Measurements from ENCODE around the gene DPH2. TPM values are rescaled to one million over a fixed set of nuclear protein-coding genes. Genes with fewer than 3 reads are reported as not detected.

DPH2 gene
- polyA plus RNA-seq, 1 donor from 2014 or later = 26.0 TPM

- H3K79me2 ChIP-seq (replicated peaks; ENCODE audit: insufficient read depth, low read length) = no peaks in the 10 kb centered on the region
- no peak overlapping the region for H2AFZ ChIP-seq (ENCODE audit: low read depth, low read length)
- peaks cover 26% of the 10 kb centered on the region for H3K27me3 ChIP-seq (ENCODE audit: insufficient read depth, low read depth, low read length)
- no peaks in the 10 kb centered on the region for H3K9me2 ChIP-seq (ENCODE audit: insufficient read depth, low read length)
- H3K4me3 ChIP-seq (ENCODE audit: low read length) = no peak overlapping the region
- H3K27ac ChIP-seq (ENCODE audit: low read length) = no peak overlapping the region
- H4K20me1 ChIP-seq (ENCODE audit: insufficient read depth) = no peaks in the 10 kb centered on the region
- H3K36me3 ChIP-seq (ENCODE audit: insufficient read depth, low read length) = no peaks in the 10 kb centered on the region
- no peak for TF ChIP-seq SMC3 (conservative IDR thresholded peaks at IDR 0.05; ENCODE audit: poor library complexity)
- TF ChIP-seq RAD21 (conservative IDR thresholded peaks at IDR 0.05) = no peak
- no peaks in the 10 kb centered on the region for H3K9me3 ChIP-seq (ENCODE audit: low read length)
- no peak overlapping the region for H3K4me2 ChIP-seq (ENCODE audit: low read length)
- H3F3A ChIP-seq (ENCODE audit: insufficient read depth, low read length, poor library complexity, severe bottlenecking) = no peaks in the 10 kb centered on the region
- no peak overlapping the region for H3K9ac ChIP-seq (ENCODE audit: low read length)
Observed at GRCh38 chr1:43930949-43931275, 38.9 kb upstream of the DPH2 start.

- TF ChIP-seq TAF1 (IDR thresholded peaks at IDR 0.05; ENCODE audit: low read depth) (no peak), CTCF (IDR thresholded peaks at IDR 0.05; ENCODE audit: poor library complexity, severe bottlenecking) (no peak), REST (IDR thresholded peaks at IDR 0.05; ENCODE audit: borderline replicate concordance) (no peak)
- H3K27ac ChIP-seq (ENCODE audit: low read length) = no peak overlapping the region
- H3K9me3 ChIP-seq (ENCODE audit: low read length) = no peaks in the 10 kb centered on the region
- H3F3A ChIP-seq (ENCODE audit: insufficient read depth, low read length, poor library complexity, severe bottlenecking) = no peaks in the 10 kb centered on the region
- no peak overlapping the region for H2AFZ ChIP-seq (ENCODE audit: low read depth, low read length)
- H3K4me3 ChIP-seq (ENCODE audit: low read length) = no peak overlapping the region
- no peaks in the 10 kb centered on the region for H3K36me3 ChIP-seq (ENCODE audit: insufficient read depth, low read length)
- H4K20me1 ChIP-seq (ENCODE audit: insufficient read depth) = no peaks in the 10 kb centered on the region
- no peak overlapping the region for H3K9ac ChIP-seq (ENCODE audit: low read length)
- H3K79me2 ChIP-seq (replicated peaks; ENCODE audit: insufficient read depth, low read length) = no peaks in the 10 kb centered on the region
- no peak overlapping the region for H3K4me2 ChIP-seq (ENCODE audit: low read length)
- H3K27me3 ChIP-seq (ENCODE audit: insufficient read depth, low read depth, low read length) = peaks cover 33% of the 10 kb centered on the region
- H3K9me2 ChIP-seq (ENCODE audit: insufficient read depth, low read length) = no peaks in the 10 kb centered on the region
Observed at GRCh38 chr1:43931711-43932660, 37.8 kb upstream of the DPH2 start.

DNA sequence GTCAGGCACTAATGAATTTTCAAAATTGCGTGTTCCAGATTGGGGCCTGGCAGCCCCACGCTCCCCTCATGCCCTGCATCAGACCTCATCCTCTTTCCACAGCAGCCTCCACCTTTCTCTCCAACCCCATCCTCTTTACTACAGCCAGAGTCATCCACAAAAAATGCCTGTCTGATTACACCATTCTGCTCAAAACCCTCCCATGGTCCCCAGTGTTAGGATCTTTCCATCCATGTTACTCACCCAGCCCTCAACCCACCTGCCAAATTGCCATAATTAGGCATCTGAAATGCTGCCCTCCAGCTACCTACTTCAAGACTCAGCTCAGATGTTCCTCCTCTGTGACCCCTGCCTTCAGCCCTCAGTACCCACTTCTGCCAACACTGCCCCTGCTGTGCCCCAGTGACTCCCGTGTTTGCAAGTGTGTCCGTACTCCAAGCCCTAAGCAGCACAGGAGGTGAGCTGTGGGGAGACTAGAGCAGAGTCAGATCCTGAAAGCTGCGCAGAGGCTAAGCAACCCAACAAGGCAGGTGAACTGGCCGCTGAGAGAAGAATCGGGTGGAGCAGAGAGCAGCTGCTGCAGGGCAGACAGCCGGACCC, 36.9 kb upstream of the DPH2 start:
- no peak overlapping the region for H3K9ac ChIP-seq (ENCODE audit: low read length)
- no peak overlapping the region for H3K27ac ChIP-seq (ENCODE audit: low read length)
- peaks cover 34% of the 10 kb centered on the region for H3K27me3 ChIP-seq (ENCODE audit: insufficient read depth, low read depth, low read length)
- TF ChIP-seq EZH2 (IDR thresholded peaks at IDR 0.05; ENCODE audit: borderline replicate concordance, insufficient read depth, low read length, poor library complexity, severe bottlenecking) = no peak
- no peak for TF ChIP-seq POLR2AphosphoS5 (IDR thresholded peaks at IDR 0.05)
- TF ChIP-seq REST (IDR thresholded peaks at IDR 0.05; ENCODE audit: borderline replicate concordance) = no peak
- no peak for TF ChIP-seq TAF1 (IDR thresholded peaks at IDR 0.05; ENCODE audit: low read depth)
- TF ChIP-seq SMC3 (conservative IDR thresholded peaks at IDR 0.05; ENCODE audit: poor library complexity) = no peak
- no peak for TF ChIP-seq EP300 (conservative IDR thresholded peaks at IDR 0.05; ENCODE audit: poor library complexity, severe bottlenecking)
- TF ChIP-seq MXI1 (conservative IDR thresholded peaks at IDR 0.05; ENCODE audit: poor library complexity, severe bottlenecking) = no peak
- TF ChIP-seq CTCF (IDR thresholded peaks at IDR 0.05; ENCODE audit: poor library complexity, severe bottlenecking) = no peak
- TF ChIP-seq RAD21 (conservative IDR thresholded peaks at IDR 0.05) = no peak
- no peak overlapping the region for H3K4me3 ChIP-seq (ENCODE audit: low read length)
- no peaks in the 10 kb centered on the region for H4K20me1 ChIP-seq (ENCODE audit: insufficient read depth)
- no peaks in the 10 kb centered on the region for H3K9me3 ChIP-seq (ENCODE audit: low read length)
- H3K36me3 ChIP-seq (ENCODE audit: insufficient read depth, low read length) = no peaks in the 10 kb centered on the region
- no peaks in the 10 kb centered on the region for H3K79me2 ChIP-seq (replicated peaks; ENCODE audit: insufficient read depth, low read length)
- H2AFZ ChIP-seq (ENCODE audit: low read depth, low read length) = no peak overlapping the region
- H3K9me2 ChIP-seq (ENCODE audit: insufficient read depth, low read length) = no peaks in the 10 kb centered on the region
- H3K4me2 ChIP-seq (ENCODE audit: low read length) = no peak overlapping the region
- H3F3A ChIP-seq (ENCODE audit: insufficient read depth, low read length, poor library complexity, severe bottlenecking) = no peaks in the 10 kb centered on the region
